Measurements from ENCODE around the gene PNMA1.

DNA sequence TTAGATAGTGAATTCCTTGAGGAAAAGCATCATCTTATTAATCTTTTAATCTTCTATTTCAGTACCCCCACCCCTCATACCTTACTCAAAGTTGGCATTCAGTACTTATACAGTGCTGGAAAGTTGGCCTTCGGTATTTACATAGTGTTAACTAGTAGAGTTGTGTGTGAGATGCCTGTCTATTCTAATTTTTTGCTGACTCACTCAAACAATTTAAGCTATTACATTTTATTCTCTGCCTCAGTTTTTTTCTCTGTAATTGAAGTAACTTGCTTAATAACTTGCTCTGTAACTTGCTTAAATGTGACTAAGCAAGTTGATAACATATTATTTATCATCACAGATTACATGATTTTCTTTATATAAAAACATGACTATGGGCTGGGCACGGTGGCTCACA, 49.1 kb downstream of the PNMA1 start:
- TF ChIP-seq CTCF (IDR thresholded peaks at IDR 0.05): no peak
- no peak for TF ChIP-seq POLR2A (IDR thresholded peaks at IDR 0.05)
